ENCODE measurements around the gene DAZ2. TPM values are rescaled to one million over a fixed set of nuclear protein-coding genes. Genes with fewer than 3 reads are reported as not detected.
"Not testable (repeated sequence)": the region's sequence is repeated elsewhere in the genome, so short reads cannot be mapped to it uniquely, and the experiment has no call there.

The DAZ2 gene, protein sequence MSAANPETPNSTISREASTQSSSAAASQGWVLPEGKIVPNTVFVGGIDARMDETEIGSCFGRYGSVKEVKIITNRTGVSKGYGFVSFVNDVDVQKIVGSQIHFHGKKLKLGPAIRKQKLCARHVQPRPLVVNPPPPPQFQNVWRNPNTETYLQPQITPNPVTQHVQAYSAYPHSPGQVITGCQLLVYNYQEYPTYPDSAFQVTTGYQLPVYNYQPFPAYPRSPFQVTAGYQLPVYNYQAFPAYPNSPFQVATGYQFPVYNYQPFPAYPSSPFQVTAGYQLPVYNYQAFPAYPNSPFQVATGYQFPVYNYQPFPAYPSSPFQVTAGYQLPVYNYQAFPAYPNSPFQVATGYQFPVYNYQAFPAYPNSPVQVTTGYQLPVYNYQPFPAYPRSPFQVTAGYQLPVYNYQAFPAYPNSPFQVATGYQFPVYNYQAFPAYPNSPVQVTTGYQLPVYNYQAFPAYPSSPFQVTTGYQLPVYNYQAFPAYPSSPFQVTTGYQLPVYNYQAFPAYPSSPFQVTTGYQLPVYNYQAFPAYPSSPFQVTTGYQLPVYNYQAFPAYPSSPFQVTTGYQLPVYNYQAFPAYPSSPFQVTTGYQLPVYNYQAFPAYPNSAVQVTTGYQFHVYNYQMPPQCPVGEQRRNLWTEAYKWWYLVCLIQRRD
- not detected for total RNA-seq

DNA sequence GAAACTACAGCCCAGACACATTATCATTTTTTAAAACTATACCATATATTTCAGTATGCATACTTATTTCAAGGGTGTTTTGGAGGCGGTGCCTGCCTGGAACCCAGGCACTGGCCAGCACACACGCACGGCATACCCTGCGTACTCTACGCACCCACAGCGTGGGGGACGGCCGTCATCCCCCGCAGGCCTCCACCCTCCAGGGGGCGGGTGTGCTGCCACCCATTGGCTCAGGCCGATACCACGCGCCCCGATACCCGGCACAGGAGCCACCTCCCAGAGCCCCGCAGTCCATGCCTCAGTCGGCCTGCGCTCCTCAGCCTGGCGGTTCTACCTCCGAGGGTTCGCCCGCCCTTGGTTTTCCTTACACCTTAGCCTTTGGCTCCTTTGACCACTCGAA is at the start of gene DAZ2:
DAZ2 (plus strand) TSS at position 301 of the 400 bp plus-strand sequence. CDS start 208 bp downstream, outside the sequence.
- H3K27ac ChIP-seq = not testable (repeated sequence)
- WGBS, 2 donors = no CpG with 5 or more reads among the region's 23 CpGs

GRCh38 chrY:23198908-23199307 is 20.4 kb upstream of the DAZ2 start, which contains the start of gene DAZ1:
TSS of gene DAZ1 (minus strand) at chrY:23199008. CDS start at chrY:23198800, 208 bp downstream.
- H3K27ac ChIP-seq; H3K4me1 ChIP-seq; H3K27me3 ChIP-seq; DNase-seq (ENCODE audit: low spot score in 2 of 2); H3K9me3 ChIP-seq; H3K4me3 ChIP-seq; H3K36me3 ChIP-seq: not testable (repeated sequence)
- WGBS, 2 donors = no CpG with 5 or more reads among the region's 23 CpGs

More for the DNA sequence above, at the start of gene DAZ2:
- H3K36me3 ChIP-seq; H3K27me3 ChIP-seq; DNase-seq (ENCODE audit: low spot score in 2 of 2); H3K9me3 ChIP-seq; H3K4me1 ChIP-seq; H3K4me3 ChIP-seq: not testable (repeated sequence)

- not testable (repeated sequence) for H3K27me3 ChIP-seq; H3K36me3 ChIP-seq; H3K4me3 ChIP-seq; H3K4me1 ChIP-seq; H3K27ac ChIP-seq; DNase-seq (ENCODE audit: low spot score in 2 of 2); H3K9me3 ChIP-seq
- WGBS, 2 donors = no CpG with 5 or more reads among the region's 4 CpGs
These were observed 11.9 kb upstream of the DAZ2 start for GRCh38 chrY:23207455-23207854.

GRCh38 chrY:23209802-23210495 is 9.4 kb upstream of the DAZ2 start:
- not testable (repeated sequence) for H3K4me1 ChIP-seq; H3K4me3 ChIP-seq; H3K36me3 ChIP-seq; H3K27ac ChIP-seq; H3K9me3 ChIP-seq; H3K27me3 ChIP-seq; DNase-seq (ENCODE audit: low spot score in 2 of 2)
- no CpG with 5 or more reads among the region's 4 CpGs for WGBS, 2 donors

- not testable (repeated sequence) for H3K4me3 ChIP-seq; DNase-seq (ENCODE audit: low spot score in 2 of 2); H3K27me3 ChIP-seq; H3K4me1 ChIP-seq; H3K9me3 ChIP-seq; H3K36me3 ChIP-seq; H3K27ac ChIP-seq
- WGBS, 2 donors = no CpG with 5 or more reads among the region's 4 CpGs
These were observed 8.7 kb upstream of the DAZ2 start for GRCh38 chrY:23210681-23211080.

Other genes starting within 250 kb of the DAZ2 start
- gene BPY2, start 235.3 kb upstream of the DAZ2 start, total RNA-seq = not detected
- gene DAZ1, start 20.5 kb upstream of the DAZ2 start, total RNA-seq = not detected

Measured in tibial nerve (tissue), 4 donors.